ENCODE results near the gene FHL3.

Gene FHL3

GRCh38 chr1:38025664-38026063 lies 20.4 kb upstream of the FHL3 start:
- Histone ChIP-seq H4K8ac (ENCODE audit: low read depth, low read length) (no peak overlapping the region), H3K27ac (ENCODE audit: low read depth, low read length) (no peak overlapping the region), H3K36me3 (ENCODE audit: control insufficient read depth, insufficient read depth, low read length) (peaks cover 13% of the 10 kb centered on the region), H3K9ac (ENCODE audit: low read length) (no peak overlapping the region), H3K4ac (ENCODE audit: low read depth, low read length) (no peak overlapping the region), H2BK120ac (ENCODE audit: low read depth, low read length) (no peak overlapping the region), H3K79me2 (ENCODE audit: control insufficient read depth, insufficient read depth, low read length) (no peaks in the 10 kb centered on the region), H2BK15ac (replicated peaks; ENCODE audit: low read depth) (no peak overlapping the region), H4K5ac (ENCODE audit: low read length) (no peak overlapping the region), H3K4me2 (ENCODE audit: low read length) (no peak overlapping the region), H3K4me1 (ENCODE audit: control insufficient read depth, low read depth, low read length) (peaks cover 15% of the 10 kb centered on the region), H3K23ac (ENCODE audit: low read length) (no peak overlapping the region), H3K27me3 (ENCODE audit: insufficient read depth, low read length, poor library complexity) (no peaks in the 10 kb centered on the region), H3K79me1 (ENCODE audit: low read length) (no peaks in the 10 kb centered on the region), H3K56ac (ENCODE audit: low read length) (no peak overlapping the region), H2BK5ac (ENCODE audit: low read length) (no peak overlapping the region), H3K4me3 (ENCODE audit: low read length) (no peak overlapping the region), H2AK5ac (ENCODE audit: low read length) (no peak overlapping the region), H3K18ac (ENCODE audit: low read length) (no peak overlapping the region)
- no CpG with 5 or more reads among the region's 6 CpGs for WGBS (ENCODE audit: extremely low coverage, insufficient coverage, low lambda C conversion rate)
- no peak for DNase-seq

- H3K4me3 ChIP-seq (ENCODE audit: low read length), result no peak overlapping the region
- no peak overlapping the region for H2BK5ac ChIP-seq (ENCODE audit: low read length)
- H3K4me2 ChIP-seq (ENCODE audit: low read length), result no peak overlapping the region
- peak overlapping the region; percentile 17 for H3K27ac ChIP-seq (ENCODE audit: low read depth, low read length)
- no peaks in the 10 kb centered on the region for H3K79me1 ChIP-seq (ENCODE audit: low read length)
- peaks cover 14% of the 10 kb centered on the region for H3K4me1 ChIP-seq (ENCODE audit: control insufficient read depth, low read depth, low read length)
- no peak overlapping the region for H3K23ac ChIP-seq (ENCODE audit: low read length)
- WGBS (ENCODE audit: extremely low coverage, insufficient coverage, low lambda C conversion rate), result no CpG with 5 or more reads among the region's 2 CpGs
- no peak overlapping the region for H4K5ac ChIP-seq (ENCODE audit: low read length)
- H2BK120ac ChIP-seq (ENCODE audit: low read depth, low read length), result no peak overlapping the region
- H3K4ac ChIP-seq (ENCODE audit: low read depth, low read length), result no peak overlapping the region
- H3K36me3 ChIP-seq (ENCODE audit: control insufficient read depth, insufficient read depth, low read length), result peaks cover 13% of the 10 kb centered on the region
- H3K79me2 ChIP-seq (ENCODE audit: control insufficient read depth, insufficient read depth, low read length), result no peaks in the 10 kb centered on the region
- H3K56ac ChIP-seq (ENCODE audit: low read length), result no peak overlapping the region
- no peak overlapping the region for H2AK5ac ChIP-seq (ENCODE audit: low read length)
- no peak overlapping the region for H3K18ac ChIP-seq (ENCODE audit: low read length)
- no peak overlapping the region for H3K9ac ChIP-seq (ENCODE audit: low read length)
- no peak overlapping the region for H2BK15ac ChIP-seq (replicated peaks; ENCODE audit: low read depth)
- DNase-seq, result no peak
- no peak overlapping the region for H4K8ac ChIP-seq (ENCODE audit: low read depth, low read length)
- no peaks in the 10 kb centered on the region for H3K27me3 ChIP-seq (ENCODE audit: insufficient read depth, low read length, poor library complexity)
Observed at GRCh38 chr1:38025233-38025632, 19.9 kb upstream of the FHL3 start.

- Histone ChIP-seq H3K18ac (ENCODE audit: low read length) (no peak overlapping the region), H3K4me2 (ENCODE audit: low read length) (no peak overlapping the region), H3K27ac (ENCODE audit: low read depth, low read length) (no peak overlapping the region), H3K27me3 (ENCODE audit: insufficient read depth, low read length, poor library complexity) (no peaks in the 10 kb centered on the region), H2BK15ac (replicated peaks; ENCODE audit: low read depth) (no peak overlapping the region), H4K8ac (ENCODE audit: low read depth, low read length) (no peak overlapping the region), H3K4me1 (ENCODE audit: control insufficient read depth, low read depth, low read length) (no peaks in the 10 kb centered on the region), H4K5ac (ENCODE audit: low read length) (no peak overlapping the region), H3K56ac (ENCODE audit: low read length) (no peak overlapping the region), H3K9ac (ENCODE audit: low read length) (no peak overlapping the region), H2AK5ac (ENCODE audit: low read length) (no peak overlapping the region), H2BK5ac (ENCODE audit: low read length) (no peak overlapping the region), H2BK120ac (ENCODE audit: low read depth, low read length) (no peak overlapping the region), H3K4ac (ENCODE audit: low read depth, low read length) (no peak overlapping the region), H3K36me3 (ENCODE audit: control insufficient read depth, insufficient read depth, low read length) (peaks cover 15% of the 10 kb centered on the region), H3K23ac (ENCODE audit: low read length) (no peak overlapping the region), H3K79me1 (ENCODE audit: low read length) (peaks cover 2% of the 10 kb centered on the region), H3K79me2 (ENCODE audit: control insufficient read depth, insufficient read depth, low read length) (peaks cover under 1% of the 10 kb centered on the region), H3K4me3 (ENCODE audit: low read length) (no peak overlapping the region)
- no CpG with 5 or more reads among the region's 3 CpGs for WGBS (ENCODE audit: extremely low coverage, insufficient coverage, low lambda C conversion rate)
- DNase-seq, result no peak
Observed at GRCh38 chr1:38022810-38023209, 17.5 kb upstream of the FHL3 start.

GRCh38 chr1:38021969-38022368 lies 16.7 kb upstream of the FHL3 start:
- H2BK15ac ChIP-seq (replicated peaks; ENCODE audit: low read depth), result no peak overlapping the region
- H3K4me1 ChIP-seq (ENCODE audit: control insufficient read depth, low read depth, low read length), result no peaks in the 10 kb centered on the region
- no peak overlapping the region for H3K23ac ChIP-seq (ENCODE audit: low read length)
- H3K27me3 ChIP-seq (ENCODE audit: insufficient read depth, low read length, poor library complexity), result no peaks in the 10 kb centered on the region
- WGBS (ENCODE audit: extremely low coverage, insufficient coverage, low lambda C conversion rate), result no CpG with 5 or more reads among the region's 5 CpGs
- no peak overlapping the region for H3K4ac ChIP-seq (ENCODE audit: low read depth, low read length)
- H3K27ac ChIP-seq (ENCODE audit: low read depth, low read length), result no peak overlapping the region
- peaks cover 17% of the 10 kb centered on the region for H3K36me3 ChIP-seq (ENCODE audit: control insufficient read depth, insufficient read depth, low read length)
- no peak overlapping the region for H2BK5ac ChIP-seq (ENCODE audit: low read length)
- H2BK120ac ChIP-seq (ENCODE audit: low read depth, low read length), result no peak overlapping the region
- no peak for DNase-seq
- H4K5ac ChIP-seq (ENCODE audit: low read length), result no peak overlapping the region
- no peak overlapping the region for H2AK5ac ChIP-seq (ENCODE audit: low read length)
- peaks cover 2% of the 10 kb centered on the region for H3K79me2 ChIP-seq (ENCODE audit: control insufficient read depth, insufficient read depth, low read length)
- no peak overlapping the region for H4K8ac ChIP-seq (ENCODE audit: low read depth, low read length)
- no peak overlapping the region for H3K18ac ChIP-seq (ENCODE audit: low read length)
- H3K4me3 ChIP-seq (ENCODE audit: low read length), result no peak overlapping the region
- H3K4me2 ChIP-seq (ENCODE audit: low read length), result no peak overlapping the region
- no peak overlapping the region for H3K9ac ChIP-seq (ENCODE audit: low read length)
- H3K56ac ChIP-seq (ENCODE audit: low read length), result no peak overlapping the region
- peaks cover 4% of the 10 kb centered on the region for H3K79me1 ChIP-seq (ENCODE audit: low read length)

- no peak overlapping the region for H3K27ac ChIP-seq (ENCODE audit: low read depth, low read length)
- no peak overlapping the region for H4K8ac ChIP-seq (ENCODE audit: low read depth, low read length)
- no peak overlapping the region for H3K4me2 ChIP-seq (ENCODE audit: low read length)
- peaks cover 13% of the 10 kb centered on the region for H3K79me2 ChIP-seq (ENCODE audit: control insufficient read depth, insufficient read depth, low read length)
- H3K27me3 ChIP-seq (ENCODE audit: insufficient read depth, low read length, poor library complexity), result no peaks in the 10 kb centered on the region
- H2BK120ac ChIP-seq (ENCODE audit: low read depth, low read length), result no peak overlapping the region
- H2BK15ac ChIP-seq (replicated peaks; ENCODE audit: low read depth), result no peak overlapping the region
- H2AK5ac ChIP-seq (ENCODE audit: low read length), result no peak overlapping the region
- no peak overlapping the region for H3K9ac ChIP-seq (ENCODE audit: low read length)
- WGBS (ENCODE audit: extremely low coverage, insufficient coverage, low lambda C conversion rate), result no CpG with 5 or more reads among the region's 2 CpGs
- peaks cover 4% of the 10 kb centered on the region for H3K79me1 ChIP-seq (ENCODE audit: low read length)
- H3K23ac ChIP-seq (ENCODE audit: low read length), result no peak overlapping the region
- no peak overlapping the region for H2BK5ac ChIP-seq (ENCODE audit: low read length)
- H3K4ac ChIP-seq (ENCODE audit: low read depth, low read length), result no peak overlapping the region
- H3K18ac ChIP-seq (ENCODE audit: low read length), result no peak overlapping the region
- no peak overlapping the region for H4K5ac ChIP-seq (ENCODE audit: low read length)
- H3K56ac ChIP-seq (ENCODE audit: low read length), result no peak overlapping the region
- no peak for DNase-seq
- H3K4me1 ChIP-seq (ENCODE audit: control insufficient read depth, low read depth, low read length), result no peaks in the 10 kb centered on the region
- H3K36me3 ChIP-seq (ENCODE audit: control insufficient read depth, insufficient read depth, low read length), result peaks cover 13% of the 10 kb centered on the region
- no peak overlapping the region for H3K4me3 ChIP-seq (ENCODE audit: low read length)
Observed at GRCh38 chr1:38020396-38020795, 15.1 kb upstream of the FHL3 start.

GRCh38 chr1:38018864-38019343 lies 13.6 kb upstream of the FHL3 start:
- H4K8ac ChIP-seq (ENCODE audit: low read depth, low read length), result no peak overlapping the region
- no peak overlapping the region for H2AK5ac ChIP-seq (ENCODE audit: low read length)
- no CpG with 5 or more reads among the region's 6 CpGs for WGBS (ENCODE audit: extremely low coverage, insufficient coverage, low lambda C conversion rate)
- H3K4me3 ChIP-seq (ENCODE audit: low read length), result no peak overlapping the region
- H3K36me3 ChIP-seq (ENCODE audit: control insufficient read depth, insufficient read depth, low read length), result peaks cover 11% of the 10 kb centered on the region
- H2BK120ac ChIP-seq (ENCODE audit: low read depth, low read length), result no peak overlapping the region
- H2BK5ac ChIP-seq (ENCODE audit: low read length), result no peak overlapping the region
- H3K23ac ChIP-seq (ENCODE audit: low read length), result no peak overlapping the region
- peak; percentile 53 for DNase-seq
- peaks cover 28% of the 10 kb centered on the region for H3K79me2 ChIP-seq (ENCODE audit: control insufficient read depth, insufficient read depth, low read length)
- no peaks in the 10 kb centered on the region for H3K27me3 ChIP-seq (ENCODE audit: insufficient read depth, low read length, poor library complexity)
- H3K18ac ChIP-seq (ENCODE audit: low read length), result no peak overlapping the region
- no peak overlapping the region for H3K27ac ChIP-seq (ENCODE audit: low read depth, low read length)
- H3K79me1 ChIP-seq (ENCODE audit: low read length), result peaks cover 10% of the 10 kb centered on the region
- H3K56ac ChIP-seq (ENCODE audit: low read length), result no peak overlapping the region
- no peak overlapping the region for H3K4ac ChIP-seq (ENCODE audit: low read depth, low read length)
- H3K9ac ChIP-seq (ENCODE audit: low read length), result no peak overlapping the region
- H3K4me2 ChIP-seq (ENCODE audit: low read length), result no peak overlapping the region
- H2BK15ac ChIP-seq (replicated peaks; ENCODE audit: low read depth), result no peak overlapping the region
- no peak overlapping the region for H4K5ac ChIP-seq (ENCODE audit: low read length)
- no peaks in the 10 kb centered on the region for H3K4me1 ChIP-seq (ENCODE audit: control insufficient read depth, low read depth, low read length)
